C4-2B (cell line): ENCODE measurements around the gene NOVA2.

ENCODE experiments used
- H3K27ac ChIP-seq: fragments of 450-650 bp; 2 replicates; pipeline ENCODE4 v1.5.1; 2017
- CTCF ChIP-seq: fragments of 450-650 bp; conservative IDR thresholded peaks from 2 replicates; pipeline ENCODE4 v1.5.1; 2017; ENCODE audit warnings: mild to moderate bottlenecking
- ZFX ChIP-seq: fragments of 450-650 bp; IDR thresholded peaks from 2 replicates; pipeline ENCODE4 v1.6.1; 2017

The NOVA2 gene

GRCh38 chr19:45934551-45935230 lies 39.0 kb downstream of the NOVA2 start:
- H3K27ac ChIP-seq, result no peak overlapping the region

GRCh38 chr19:45933759-45934158 lies 39.9 kb downstream of the NOVA2 start:
- H3K27ac ChIP-seq, result no peak overlapping the region
- TF ChIP-seq ZFX (no peak), CTCF (no peak)

More at GRCh38 chr19:45934551-45935230, 39.0 kb downstream of the NOVA2 start:
- TF ChIP-seq ZFX (no peak), CTCF (no peak)

- no peak overlapping the region for H3K27ac ChIP-seq
- no peak for TF ChIP-seq CTCF
- no peak for TF ChIP-seq ZFX
Measured at GRCh38 chr19:45931055-45931454, 42.6 kb downstream of the NOVA2 start.

- TF ChIP-seq ZFX, result no peak
- TF ChIP-seq CTCF, result no peak
- no peak overlapping the region for H3K27ac ChIP-seq
Measured at GRCh38 chr19:45929247-45929646, 44.4 kb downstream of the NOVA2 start.

- TF ChIP-seq ZFX (no peak), CTCF (no peak)
- H3K27ac ChIP-seq, result peak overlapping the region; percentile 63
Measured at GRCh38 chr19:45927565-45928261, 46.0 kb downstream of the NOVA2 start.

GRCh38 chr19:45924891-45925447 lies 48.7 kb downstream of the NOVA2 start:
- TF ChIP-seq ZFX, result no peak
- TF ChIP-seq CTCF, result no peak
- H3K27ac ChIP-seq, result no peak overlapping the region

GRCh38 chr19:45922281-45922680 lies 51.4 kb downstream of the NOVA2 start:
- no peak overlapping the region for H3K27ac ChIP-seq
- TF ChIP-seq ZFX, result no peak
- no peak; the same call in 1 of the 2 replicates for TF ChIP-seq CTCF
